Activated B cell treated with CpG ODN at 0.5 μM for 24 hours (primary cell): ENCODE results near the gene ASTL. TPM values are rescaled to one million over a fixed set of nuclear protein-coding genes. Genes with fewer than 3 reads are reported as not detected.

ENCODE experiments used
- ATAC-seq: fragments of 200-7000 bp; cut with Tn5 transposase; one replicate; pipeline ENCODE4 v1.10.0; 2021; ENCODE audit warnings: low read depth, mild to moderate bottlenecking, moderate library complexity
- CTCF ChIA-PET: fragments of 350-600 bp; sonication (Branson Sonifier 250); formaldehyde crosslinking; loops from one replicate; lab custom pipeline; 2021; ENCODE audit warnings: antibody characterized with exemption; lab: Charles Lee
- POLR2A ChIA-PET: fragments of 350-600 bp; sonication (Branson Sonifier 250); formaldehyde crosslinking; loops from one replicate; lab custom pipeline; 2021; ENCODE audit warnings: antibody characterized with exemption; lab: Charles Lee
- DNase-seq: peaks from one replicate; pipeline ENCODE4 v3.0.0; 2022
- H3K27ac Mint-ChIP-seq: one replicate; pipeline ENCODE4 v1.8.0; 2020; ENCODE audit warnings: mixed read lengths
- H3K27me3 Mint-ChIP-seq: one replicate; pipeline ENCODE4 v1.8.0; 2021; ENCODE audit warnings: mixed read lengths
- H3K36me3 Mint-ChIP-seq: one replicate; pipeline ENCODE4 v1.8.0; 2021; ENCODE audit warnings: low read depth, mixed read lengths
- H3K4me1 Mint-ChIP-seq: one replicate; pipeline ENCODE4 v1.8.0; 2021; ENCODE audit warnings: mixed read lengths
- H3K4me3 Mint-ChIP-seq: one replicate; pipeline ENCODE4 v1.8.0; 2020; ENCODE audit warnings: mild to moderate bottlenecking, mixed read lengths
- H3K9me3 Mint-ChIP-seq: one replicate; pipeline ENCODE4 v1.8.0; 2020; ENCODE audit warnings: mixed read lengths
- CTCF ChIP-seq: fragments of 200-600 bp; IDR thresholded peaks from one replicate; pipeline ENCODE4 v1.8.0; 2022; ENCODE audit warnings: antibody characterized with exemption, mild to moderate bottlenecking
- intact Hi-C: fragments of 100-400 bp; cut with micrococcal nuclease; formaldehyde crosslinking; loops from one replicate; pipeline ENCODE4 v1.15.1; 2024
- total RNA-seq: library from RNA; stranded (reverse); gene quantifications from 2 replicates; pipeline ENCODE4 v1.2.3, GENCODE V29; 2022

The ASTL gene
- total RNA-seq, 1 donor from 2014 or later: 1.6 TPM

GRCh38 chr2:96111257-96111640 is 27.1 kb downstream of the ASTL start:
- H3K9me3 Mint-ChIP-seq: no peaks in the 10 kb centered on the region
- intact Hi-C loops: loop anchor here (10.0 kb wide), 1 partner anchor 86 kb away; no protein-coding TSS in a partner anchor
- no peak overlapping the region for H3K27ac Mint-ChIP-seq
- no peak overlapping the region for H3K4me3 Mint-ChIP-seq
- no peaks in the 10 kb centered on the region for H3K36me3 Mint-ChIP-seq
- ATAC-seq: no peak
- ChIA-PET POLR2A (interaction anchor here (1.0 kb wide), 1 partner anchor 63 kb away, joined by 3 read pairs; no protein-coding TSS in a partner anchor), CTCF (interaction anchor here (2.5 kb wide), 1 partner anchor 63 kb away, joined by 7 read pairs; no protein-coding TSS in a partner anchor)
- peaks cover 4% of the 10 kb centered on the region for H3K4me1 Mint-ChIP-seq
- no peak for DNase-seq
- no peak for TF ChIP-seq CTCF
- peaks cover 9% of the 10 kb centered on the region for H3K27me3 Mint-ChIP-seq

DNA sequence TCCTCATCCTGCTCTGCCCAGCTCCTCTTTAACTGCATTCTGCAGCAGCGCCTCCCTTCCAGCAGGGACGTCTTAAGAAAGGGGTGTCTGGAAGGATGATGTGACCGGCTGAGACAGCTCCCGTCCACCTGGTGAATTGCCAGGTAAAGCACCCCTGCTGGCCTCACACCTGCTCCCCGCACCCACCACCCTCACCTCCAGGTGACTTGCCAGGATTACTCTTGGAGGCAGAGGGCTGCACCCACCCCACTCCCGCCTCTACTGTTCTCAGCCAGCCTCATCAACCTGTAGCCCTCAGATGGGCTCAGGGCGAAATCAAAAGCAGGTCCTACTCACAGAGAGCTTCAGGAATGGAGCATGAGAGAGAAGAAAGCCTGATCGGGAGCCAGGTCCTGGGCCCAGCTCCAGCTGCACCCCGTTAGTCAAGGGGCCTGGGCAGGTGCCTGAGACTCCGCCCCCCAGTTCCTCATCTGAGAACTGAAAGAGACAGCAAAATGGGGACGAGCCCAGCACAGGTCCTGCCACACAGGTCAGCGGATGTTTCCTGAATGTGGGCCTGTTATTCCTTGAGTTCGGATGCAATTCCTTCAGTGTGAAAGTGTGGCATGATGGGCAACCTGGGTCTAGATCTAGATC is 27.6 kb downstream of the ASTL start:
- TF ChIP-seq CTCF: no peak
- H3K36me3 Mint-ChIP-seq: no peaks in the 10 kb centered on the region
- POLR2A ChIA-PET: no interaction called here
- H3K9me3 Mint-ChIP-seq: peaks cover under 1% of the 10 kb centered on the region
- intact Hi-C loops: loop anchor here (10.0 kb wide), 1 partner anchor 86 kb away; no protein-coding TSS in a partner anchor
- peak; percentile 9 for DNase-seq
- H3K27me3 Mint-ChIP-seq: peaks cover 8% of the 10 kb centered on the region
- no peak overlapping the region for H3K4me3 Mint-ChIP-seq
- CTCF ChIA-PET: interaction anchor here (2.5 kb wide), 1 partner anchor 63 kb away, joined by 7 read pairs; no protein-coding TSS in a partner anchor
- peaks cover 2% of the 10 kb centered on the region for H3K4me1 Mint-ChIP-seq
- ATAC-seq: no peak
- no peak overlapping the region for H3K27ac Mint-ChIP-seq

- no peak for TF ChIP-seq CTCF
- H3K27me3 Mint-ChIP-seq: peaks cover 3% of the 10 kb centered on the region
- H3K4me1 Mint-ChIP-seq: no peaks in the 10 kb centered on the region
- POLR2A ChIA-PET: no interaction called here
- H3K27ac Mint-ChIP-seq: no peak overlapping the region
- CTCF ChIA-PET: interaction anchor here (2.5 kb wide), 1 partner anchor 64 kb away, joined by 7 read pairs; no protein-coding TSS in a partner anchor
- DNase-seq: peak; percentile 12
- H3K36me3 Mint-ChIP-seq: peaks cover 2% of the 10 kb centered on the region
- H3K9me3 Mint-ChIP-seq: peaks cover 8% of the 10 kb centered on the region
- intact Hi-C loops: loop anchor here (10.0 kb wide), 1 partner anchor 85 kb away; no protein-coding TSS in a partner anchor
- H3K4me3 Mint-ChIP-seq: no peak overlapping the region
- no peak for ATAC-seq
Measured at GRCh38 chr2:96109931-96110511, 28.3 kb downstream of the ASTL start.

GRCh38 chr2:96109361-96109680 is 29.0 kb downstream of the ASTL start:
- intact Hi-C loops: no loop called here

More at GRCh38 chr2:96109361-96109680, 29.0 kb downstream of the ASTL start:
- Mint-ChIP-seq H3K36me3 (peaks cover 2% of the 10 kb centered on the region), H3K9me3 (peaks cover 9% of the 10 kb centered on the region), H3K4me3 (no peak overlapping the region), H3K27me3 (peaks cover 3% of the 10 kb centered on the region), H3K4me1 (no peaks in the 10 kb centered on the region), H3K27ac (no peak overlapping the region)
- CTCF ChIA-PET: no interaction called here
- DNase-seq (no peak), ATAC-seq (no peak)
- POLR2A ChIA-PET: no interaction called here
- TF ChIP-seq CTCF: no peak
